ENCODE results near the gene TP53RK.

TP53RK gene

DNA sequence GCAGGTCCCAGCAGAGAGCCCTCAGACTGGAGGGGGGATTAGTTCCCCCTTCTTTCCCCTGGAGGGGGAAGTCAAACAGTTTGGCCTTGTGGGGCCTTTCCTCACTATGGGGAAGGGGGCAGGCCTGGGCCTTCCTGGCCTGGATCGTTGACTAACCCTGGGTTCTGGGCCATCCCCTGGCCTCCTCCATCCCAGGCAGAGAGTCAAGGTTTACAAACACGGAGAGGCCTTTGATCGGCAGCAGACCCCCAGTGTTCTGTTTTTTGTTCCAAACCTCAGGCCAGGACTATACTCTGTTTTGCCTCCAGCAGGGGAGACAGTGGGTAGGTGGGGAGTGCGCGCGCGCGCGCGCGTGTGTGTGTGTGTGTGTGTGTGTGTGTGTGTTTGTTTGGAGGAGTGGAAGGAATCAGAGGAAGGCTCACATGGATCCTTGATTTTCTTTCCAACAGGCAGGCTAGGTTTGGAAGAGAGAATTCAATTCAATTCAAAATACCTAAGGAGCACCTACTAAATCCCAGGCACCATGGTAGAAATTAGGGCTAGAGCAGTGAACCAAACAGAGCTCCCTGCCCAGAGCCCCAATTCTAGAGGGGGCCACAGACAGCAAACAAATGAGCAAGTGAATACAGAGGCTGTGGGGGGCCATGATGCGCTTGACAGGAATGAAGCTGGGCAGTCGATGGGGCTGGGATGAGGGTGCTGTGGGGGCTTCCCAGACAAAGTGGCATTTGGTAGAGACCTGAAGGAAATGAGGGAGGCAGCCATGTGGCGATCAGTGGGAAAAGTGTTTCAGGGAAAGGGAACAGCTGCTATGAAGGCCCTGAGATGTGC lies 14.8 kb downstream of the TP53RK start:
- Histone ChIP-seq H3K36me3 (ENCODE audit: low read depth) (no peaks in the 10 kb centered on the region), H3K9me3 (ENCODE audit: severe bottlenecking) (no peaks in the 10 kb centered on the region), H3K27me3 (ENCODE audit: insufficient read depth, poor library complexity, severe bottlenecking) (no peaks in the 10 kb centered on the region), H3K4me3 (ENCODE audit: severe bottlenecking) (no peak overlapping the region), H3K27ac (ENCODE audit: poor library complexity, severe bottlenecking) (no peak overlapping the region), H3K4me1 (ENCODE audit: insufficient read depth, poor library complexity, severe bottlenecking) (no peaks in the 10 kb centered on the region)
- TF ChIP-seq, protein P1, sequence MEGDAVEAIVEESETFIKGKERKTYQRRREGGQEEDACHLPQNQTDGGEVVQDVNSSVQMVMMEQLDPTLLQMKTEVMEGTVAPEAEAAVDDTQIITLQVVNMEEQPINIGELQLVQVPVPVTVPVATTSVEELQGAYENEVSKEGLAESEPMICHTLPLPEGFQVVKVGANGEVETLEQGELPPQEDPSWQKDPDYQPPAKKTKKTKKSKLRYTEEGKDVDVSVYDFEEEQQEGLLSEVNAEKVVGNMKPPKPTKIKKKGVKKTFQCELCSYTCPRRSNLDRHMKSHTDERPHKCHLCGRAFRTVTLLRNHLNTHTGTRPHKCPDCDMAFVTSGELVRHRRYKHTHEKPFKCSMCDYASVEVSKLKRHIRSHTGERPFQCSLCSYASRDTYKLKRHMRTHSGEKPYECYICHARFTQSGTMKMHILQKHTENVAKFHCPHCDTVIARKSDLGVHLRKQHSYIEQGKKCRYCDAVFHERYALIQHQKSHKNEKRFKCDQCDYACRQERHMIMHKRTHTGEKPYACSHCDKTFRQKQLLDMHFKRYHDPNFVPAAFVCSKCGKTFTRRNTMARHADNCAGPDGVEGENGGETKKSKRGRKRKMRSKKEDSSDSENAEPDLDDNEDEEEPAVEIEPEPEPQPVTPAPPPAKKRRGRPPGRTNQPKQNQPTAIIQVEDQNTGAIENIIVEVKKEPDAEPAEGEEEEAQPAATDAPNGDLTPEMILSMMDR (IDR thresholded peaks at IDR 0.05; ENCODE audit: poor library complexity, severe bottlenecking), result no peak
- ATAC-seq (ENCODE audit: low read depth), result no peak
- DNase-seq (ENCODE audit: low spot score), result no peak

DNA sequence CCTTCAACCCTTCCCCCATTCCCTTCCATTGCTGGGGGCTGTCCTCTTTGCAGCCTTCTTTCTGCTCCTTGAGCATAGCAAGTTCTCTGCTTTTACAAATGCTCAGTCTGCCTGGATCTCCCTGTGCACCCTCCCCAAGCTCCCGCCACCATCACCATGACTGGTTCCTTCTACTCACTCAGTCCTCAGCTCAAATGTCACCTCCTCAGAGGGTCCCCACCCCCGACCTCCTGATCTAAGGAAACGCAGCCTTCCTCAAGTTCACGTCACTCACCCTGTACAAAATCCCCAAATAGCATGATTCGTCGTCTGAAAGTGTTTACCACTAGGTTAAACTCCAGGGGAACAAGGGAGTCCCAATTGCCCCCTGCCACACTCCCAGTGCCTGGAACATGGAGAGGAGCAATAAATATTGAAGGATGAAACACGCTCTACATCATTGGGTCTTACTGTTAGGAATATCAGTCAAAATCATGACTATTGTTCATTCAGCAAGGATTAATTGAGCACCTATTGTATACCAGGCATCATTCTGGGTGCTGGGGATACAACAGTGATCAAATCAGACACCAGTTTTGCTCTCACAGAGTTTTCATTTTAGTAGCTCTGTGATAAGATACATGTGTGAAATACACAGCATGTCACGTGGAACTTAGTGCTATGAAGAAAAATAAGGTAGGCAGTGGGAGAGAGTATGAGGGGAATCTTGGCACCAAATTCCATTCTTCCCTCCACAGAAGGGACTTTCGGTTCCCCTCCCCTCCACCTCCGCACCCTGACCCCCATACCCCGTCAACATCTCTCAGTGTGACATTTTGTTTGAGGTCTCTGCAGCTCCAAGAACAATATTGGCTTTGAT lies 15.6 kb downstream of the TP53RK start:
- DNase-seq (ENCODE audit: low spot score), result no peak
- Histone ChIP-seq H3K36me3 (ENCODE audit: low read depth) (no peaks in the 10 kb centered on the region), H3K9me3 (ENCODE audit: severe bottlenecking) (no peaks in the 10 kb centered on the region), H3K27ac (ENCODE audit: poor library complexity, severe bottlenecking) (no peak overlapping the region), H3K27me3 (ENCODE audit: insufficient read depth, poor library complexity, severe bottlenecking) (no peaks in the 10 kb centered on the region), H3K4me3 (ENCODE audit: severe bottlenecking) (no peak overlapping the region), H3K4me1 (ENCODE audit: insufficient read depth, poor library complexity, severe bottlenecking) (no peaks in the 10 kb centered on the region)
- no peak for ATAC-seq (ENCODE audit: low read depth)
- TF ChIP-seq, protein P1 (IDR thresholded peaks at IDR 0.05; ENCODE audit: poor library complexity, severe bottlenecking), result no peak

DNA sequence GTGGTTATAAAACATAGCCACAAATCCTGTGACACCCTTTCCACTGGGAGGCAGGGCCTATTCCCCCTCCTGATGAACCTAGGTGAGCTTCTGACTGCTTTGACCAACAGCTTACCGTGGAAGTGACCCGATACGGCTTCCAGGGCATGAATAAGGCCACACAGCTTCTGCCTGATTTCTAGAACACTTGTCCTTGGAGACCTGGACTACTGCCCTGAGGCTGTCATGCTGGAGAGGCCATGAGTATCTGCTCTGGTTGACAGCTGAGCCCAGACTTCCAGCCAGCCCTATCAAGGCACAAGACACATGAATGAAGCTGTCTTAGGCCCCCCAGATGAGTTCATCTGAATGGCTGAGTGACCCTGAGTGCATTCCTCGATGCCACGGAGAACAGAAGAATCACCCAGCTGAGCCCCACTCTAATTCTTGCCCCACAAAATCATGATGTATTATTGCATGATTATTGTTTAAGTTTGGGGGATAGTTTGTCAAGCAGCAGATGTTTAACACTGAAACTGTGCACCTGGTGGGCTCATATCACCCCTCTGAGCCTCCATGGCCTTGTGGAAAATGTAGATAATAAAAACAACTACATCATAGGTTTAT lies 16.6 kb downstream of the TP53RK start:
- no peak for DNase-seq (ENCODE audit: low spot score)
- TF ChIP-seq, protein P1 (IDR thresholded peaks at IDR 0.05; ENCODE audit: poor library complexity, severe bottlenecking), result no peak
- no peaks in the 10 kb centered on the region for H3K36me3 ChIP-seq (ENCODE audit: low read depth)

DNA sequence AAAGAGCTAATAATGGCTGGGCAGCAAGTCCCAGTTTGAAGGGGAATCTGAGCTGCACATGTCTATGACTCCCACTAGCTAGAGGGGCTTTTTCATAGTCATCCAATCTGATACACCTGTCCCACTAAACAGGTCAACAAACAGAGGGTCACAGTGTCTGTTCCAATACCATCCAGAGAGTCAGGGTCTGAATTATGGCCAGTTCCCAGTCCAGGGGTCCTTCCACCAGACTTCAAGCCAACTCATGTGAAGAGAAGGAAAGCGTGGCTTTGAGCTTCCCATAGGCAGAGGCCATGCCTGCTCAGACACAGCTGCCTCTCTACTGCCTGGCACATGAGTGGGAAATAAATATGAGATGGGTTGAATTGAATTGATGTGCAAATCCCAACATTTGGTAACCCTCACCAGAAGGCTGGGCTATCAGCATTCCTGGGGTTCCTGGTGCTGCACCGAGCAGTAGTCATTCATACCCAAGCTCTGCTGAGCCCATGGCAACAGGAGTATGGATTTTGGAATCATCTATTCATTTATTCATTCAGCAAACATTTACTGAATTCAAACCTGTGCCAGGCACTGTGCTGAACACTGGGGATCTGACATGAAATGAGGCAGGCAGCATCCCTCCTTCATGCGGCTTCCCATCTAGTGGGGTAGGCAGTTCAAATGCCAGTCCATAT lies 17.2 kb downstream of the TP53RK start:
- no peaks in the 10 kb centered on the region for H3K36me3 ChIP-seq (ENCODE audit: low read depth)
- TF ChIP-seq, protein P1 (IDR thresholded peaks at IDR 0.05; ENCODE audit: poor library complexity, severe bottlenecking), result no peak
- no peak overlapping the region for H3K4me3 ChIP-seq (ENCODE audit: severe bottlenecking)
- H3K9me3 ChIP-seq (ENCODE audit: severe bottlenecking), result no peaks in the 10 kb centered on the region
- no peaks in the 10 kb centered on the region for H3K27me3 ChIP-seq (ENCODE audit: insufficient read depth, poor library complexity, severe bottlenecking)
- no peak overlapping the region for H3K27ac ChIP-seq (ENCODE audit: poor library complexity, severe bottlenecking)
- DNase-seq (ENCODE audit: low spot score) (no peak), ATAC-seq (ENCODE audit: low read depth) (no peak)
- H3K4me1 ChIP-seq (ENCODE audit: insufficient read depth, poor library complexity, severe bottlenecking), result no peaks in the 10 kb centered on the region

More for the DNA sequence above, 16.6 kb downstream of the TP53RK start:
- H3K27ac ChIP-seq (ENCODE audit: poor library complexity, severe bottlenecking), result no peak overlapping the region
- ATAC-seq (ENCODE audit: low read depth), result no peak
- no peak overlapping the region for H3K4me3 ChIP-seq (ENCODE audit: severe bottlenecking)
- no peaks in the 10 kb centered on the region for H3K9me3 ChIP-seq (ENCODE audit: severe bottlenecking)
- H3K27me3 ChIP-seq (ENCODE audit: insufficient read depth, poor library complexity, severe bottlenecking), result no peaks in the 10 kb centered on the region
- no peaks in the 10 kb centered on the region for H3K4me1 ChIP-seq (ENCODE audit: insufficient read depth, poor library complexity, severe bottlenecking)

Measured in RWPE2 (cell line).